ENCODE measurements around the gene SEMA3D.

- no peak for TF ChIP-seq POLR2A (IDR thresholded peaks at IDR 0.05; ENCODE audit: low read length)
- no peak for TF ChIP-seq GATA1 (IDR thresholded peaks at IDR 0.05; ENCODE audit: low read depth, low read length)
Observed at GRCh38 chr7:85119934-85120333, 66.9 kb downstream of the SEMA3D start.
